ENCODE results near the gene FRMD5.

DNA sequence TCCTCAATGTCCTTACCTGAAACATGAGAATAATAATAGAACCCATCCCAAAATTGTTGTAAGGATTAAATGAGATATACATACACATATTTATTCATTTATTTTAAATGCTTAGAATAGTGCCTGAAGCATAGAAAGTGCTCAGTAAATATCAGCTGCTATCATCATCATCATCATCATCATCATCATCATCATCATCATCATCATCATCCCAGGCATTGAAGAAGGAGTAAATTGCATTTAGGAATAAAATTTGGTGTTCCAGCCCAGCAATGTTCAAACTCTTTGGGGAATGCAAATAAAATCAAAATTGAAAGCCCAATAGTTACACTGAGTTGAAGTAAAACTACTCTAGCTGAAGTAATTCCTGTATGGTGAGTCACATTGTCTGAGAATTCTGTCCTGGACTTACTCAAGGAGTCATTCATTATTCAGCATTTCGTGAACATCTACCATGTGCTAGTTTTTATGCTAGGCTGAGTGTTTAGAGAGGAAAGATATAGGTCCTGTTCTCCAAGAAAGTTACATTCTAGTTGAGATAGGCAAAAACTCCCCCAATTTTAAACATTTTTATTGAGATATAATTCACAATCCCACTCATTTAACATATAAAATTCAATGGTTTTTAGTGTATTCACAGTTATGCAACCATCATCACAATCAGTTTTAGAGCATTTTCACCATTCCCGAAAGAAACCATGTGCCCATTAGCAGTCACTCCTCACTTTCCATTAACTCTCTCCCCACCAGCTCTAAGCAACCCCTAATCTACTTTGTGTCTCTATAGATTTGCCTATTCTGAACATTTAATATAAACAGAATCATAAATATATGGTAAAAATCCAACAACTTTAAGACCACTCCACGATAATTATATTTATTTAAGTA is 107.2 kb downstream of the FRMD5 start:
- TF ChIP-seq, protein P1, sequence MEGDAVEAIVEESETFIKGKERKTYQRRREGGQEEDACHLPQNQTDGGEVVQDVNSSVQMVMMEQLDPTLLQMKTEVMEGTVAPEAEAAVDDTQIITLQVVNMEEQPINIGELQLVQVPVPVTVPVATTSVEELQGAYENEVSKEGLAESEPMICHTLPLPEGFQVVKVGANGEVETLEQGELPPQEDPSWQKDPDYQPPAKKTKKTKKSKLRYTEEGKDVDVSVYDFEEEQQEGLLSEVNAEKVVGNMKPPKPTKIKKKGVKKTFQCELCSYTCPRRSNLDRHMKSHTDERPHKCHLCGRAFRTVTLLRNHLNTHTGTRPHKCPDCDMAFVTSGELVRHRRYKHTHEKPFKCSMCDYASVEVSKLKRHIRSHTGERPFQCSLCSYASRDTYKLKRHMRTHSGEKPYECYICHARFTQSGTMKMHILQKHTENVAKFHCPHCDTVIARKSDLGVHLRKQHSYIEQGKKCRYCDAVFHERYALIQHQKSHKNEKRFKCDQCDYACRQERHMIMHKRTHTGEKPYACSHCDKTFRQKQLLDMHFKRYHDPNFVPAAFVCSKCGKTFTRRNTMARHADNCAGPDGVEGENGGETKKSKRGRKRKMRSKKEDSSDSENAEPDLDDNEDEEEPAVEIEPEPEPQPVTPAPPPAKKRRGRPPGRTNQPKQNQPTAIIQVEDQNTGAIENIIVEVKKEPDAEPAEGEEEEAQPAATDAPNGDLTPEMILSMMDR (IDR thresholded peaks at IDR 0.05; ENCODE audit: poor library complexity, severe bottlenecking) = no peak
- TF ChIP-seq TAF1 (IDR thresholded peaks at IDR 0.05; ENCODE audit: low read depth) = no peak
- TF ChIP-seq EZH2 (IDR thresholded peaks at IDR 0.05; ENCODE audit: borderline replicate concordance, insufficient read depth, low read length, poor library complexity, severe bottlenecking) = no peak

All from neural cell (in vitro differentiated cells).